Caco-2 (cell line): Measurements from ENCODE around the gene COL8A1. TPM values are rescaled to one million over a fixed set of nuclear protein-coding genes. Genes with fewer than 3 reads are reported as not detected.

Source experiments
- BruUV-seq: library from RNA; stranded (reverse); fragments of 400-500 nt; replicated peaks from 2 replicates; lab custom pipeline; 2021; lab: Mats Ljungman, UMichigan
- CTCF ChIA-PET: fragments of 300-600 bp; sonication (Branson Sonifier 250); formaldehyde crosslinking; loops from one replicate; lab custom pipeline; 2022; ENCODE audit warnings: antibody characterized with exemption; lab: Charles Lee
- POLR2A ChIA-PET: fragments of 300-600 bp; sonication (Branson Sonifier 250); formaldehyde crosslinking; loops from one replicate; lab custom pipeline; 2022; ENCODE audit warnings: antibody characterized with exemption; lab: Charles Lee
- DNase-seq, 2 experiments: peaks; one replicate each; pipeline versions ENCODE4 v3.0.0 to v3.0.0-alpha.2; 2020 to 2022
- H3K27me3 ChIP-seq: replicated peaks from 2 replicates; pipeline ENCODE4 v1.6.0; 2011; ENCODE audit warnings: low read length; ENCODE audit not compliant: control insufficient read depth, insufficient read depth
- H3K36me3 ChIP-seq: 2 replicates; pipeline ENCODE4 v1.5.1; 2011; ENCODE audit warnings: low read length; ENCODE audit not compliant: control insufficient read depth, insufficient read depth
- H3K4me1 ChIP-seq: fragments of 250-450 bp; sonication (Bioruptor Pico); 2 replicates; pipeline ENCODE4 v1.5.1; 2020; ENCODE audit warnings: mild to moderate bottlenecking
- H3K4me3 ChIP-seq: 2 replicates; pipeline ENCODE4 v1.5.1; 2011; ENCODE audit warnings: low read depth, mild to moderate bottlenecking, control low read depth, low read length
- H3K9me3 ChIP-seq: fragments of 250-450 bp; sonication (Bioruptor Pico); 2 replicates; pipeline ENCODE4 v1.5.1; 2020; ENCODE audit warnings: mild to moderate bottlenecking, moderate library complexity
- H3K27ac Mint-ChIP-seq: one replicate; pipeline ENCODE4 v1.8.0; 2022; ENCODE audit warnings: mixed read lengths; ENCODE audit not compliant: unreplicated experiment
- H3K27me3 Mint-ChIP-seq: one replicate; pipeline ENCODE4 v1.8.0; 2022; ENCODE audit warnings: mixed read lengths; ENCODE audit not compliant: insufficient read depth, unreplicated experiment
- H3K36me3 Mint-ChIP-seq: one replicate; pipeline ENCODE4 v1.8.0; 2022; ENCODE audit warnings: mild to moderate bottlenecking, mixed read lengths; ENCODE audit not compliant: insufficient read depth, unreplicated experiment
- H3K4me1 Mint-ChIP-seq: one replicate; pipeline ENCODE4 v1.8.0; 2022; ENCODE audit warnings: low read depth, mixed read lengths; ENCODE audit not compliant: unreplicated experiment
- H3K4me3 Mint-ChIP-seq: one replicate; pipeline ENCODE4 v1.8.0; 2022; ENCODE audit warnings: mild to moderate bottlenecking, moderate library complexity, mixed read lengths; ENCODE audit not compliant: unreplicated experiment
- H3K9me3 Mint-ChIP-seq: one replicate; pipeline ENCODE4 v1.8.0; 2022; ENCODE audit warnings: mixed read lengths; ENCODE audit not compliant: unreplicated experiment
- intact Hi-C: fragments of 100-400 bp; cut with micrococcal nuclease; formaldehyde crosslinking; loops from one replicate; pipeline ENCODE4 v1.10.0; 2022; ENCODE audit not compliant: unreplicated experiment
- total RNA-seq: library from RNA; stranded (reverse); gene quantifications from 2 replicates; pipeline ENCODE4 v1.2.3, GENCODE V29; 2022
- TF ChIP-seq, protein P1 (sequence below), 2 experiments: fragments of 200-600 bp in 1 of 2; IDR thresholded peaks; 1 replicate in 1 of 2; 2 replicates in 1 of 2; pipeline versions ENCODE4 v1.5.1 to v1.8.0; 2011 to 2022; ENCODE audit warnings: antibody characterized with exemption in 1 of 2, control low read depth in 1 of 2, inconsistent platforms in 1 of 2, low read depth in 1 of 2, low read length in 1 of 2, mild to moderate bottlenecking in 1 of 2, moderate library complexity in 1 of 2; ENCODE audit not compliant: insufficient read depth in 1 of 2, severe bottlenecking in 1 of 2, unreplicated experiment in 1 of 2

Gene COL8A1
- total RNA-seq, 1 experiment from 2014 or later = not detected

DNA sequence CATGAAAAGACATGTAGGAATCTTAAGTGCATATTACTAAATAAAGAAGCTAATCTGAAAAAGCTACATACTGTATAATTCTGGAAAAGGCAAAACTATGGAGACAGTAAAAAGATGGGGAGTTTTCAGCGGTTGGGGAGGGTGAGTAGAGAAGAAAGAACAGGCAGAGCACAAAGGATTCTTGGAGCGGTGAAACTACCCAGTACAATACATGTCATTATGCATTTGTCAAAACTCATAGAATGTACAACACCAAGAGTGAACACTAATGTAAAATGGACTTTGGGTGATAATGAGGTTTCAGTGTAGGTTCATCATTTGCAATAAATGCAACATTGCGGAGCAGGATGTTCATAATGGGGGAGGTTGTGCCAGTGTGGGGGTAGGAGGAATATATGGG is 133.8 kb downstream of the COL8A1 start:
- no peaks in the 10 kb centered on the region for H3K4me1 Mint-ChIP-seq
- peaks cover 15% of the 10 kb centered on the region for H3K27me3 Mint-ChIP-seq
- intact Hi-C loops = no loop called here
- DNase-seq = no peak
- H3K4me3 ChIP-seq = no peak overlapping the region
- no peaks in the 10 kb centered on the region for H3K27me3 ChIP-seq
- BruUV-seq = no TSS peak
- H3K9me3 ChIP-seq = no peaks in the 10 kb centered on the region
- H3K4me1 ChIP-seq = no peaks in the 10 kb centered on the region
- TF ChIP-seq, protein P1, sequence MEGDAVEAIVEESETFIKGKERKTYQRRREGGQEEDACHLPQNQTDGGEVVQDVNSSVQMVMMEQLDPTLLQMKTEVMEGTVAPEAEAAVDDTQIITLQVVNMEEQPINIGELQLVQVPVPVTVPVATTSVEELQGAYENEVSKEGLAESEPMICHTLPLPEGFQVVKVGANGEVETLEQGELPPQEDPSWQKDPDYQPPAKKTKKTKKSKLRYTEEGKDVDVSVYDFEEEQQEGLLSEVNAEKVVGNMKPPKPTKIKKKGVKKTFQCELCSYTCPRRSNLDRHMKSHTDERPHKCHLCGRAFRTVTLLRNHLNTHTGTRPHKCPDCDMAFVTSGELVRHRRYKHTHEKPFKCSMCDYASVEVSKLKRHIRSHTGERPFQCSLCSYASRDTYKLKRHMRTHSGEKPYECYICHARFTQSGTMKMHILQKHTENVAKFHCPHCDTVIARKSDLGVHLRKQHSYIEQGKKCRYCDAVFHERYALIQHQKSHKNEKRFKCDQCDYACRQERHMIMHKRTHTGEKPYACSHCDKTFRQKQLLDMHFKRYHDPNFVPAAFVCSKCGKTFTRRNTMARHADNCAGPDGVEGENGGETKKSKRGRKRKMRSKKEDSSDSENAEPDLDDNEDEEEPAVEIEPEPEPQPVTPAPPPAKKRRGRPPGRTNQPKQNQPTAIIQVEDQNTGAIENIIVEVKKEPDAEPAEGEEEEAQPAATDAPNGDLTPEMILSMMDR (IDR thresholded peaks at IDR 0.05; ENCODE audit: insufficient read depth in 1 of 2, low read depth in 1 of 2, low read length in 1 of 2, severe bottlenecking in 1 of 2, unreplicated experiment in 1 of 2) = no peak
- CTCF ChIA-PET = no interaction called here
- H3K36me3 ChIP-seq = no peaks in the 10 kb centered on the region
- H3K4me3 Mint-ChIP-seq = no peak overlapping the region
- no peak overlapping the region for H3K27ac Mint-ChIP-seq
- no peaks in the 10 kb centered on the region for H3K36me3 Mint-ChIP-seq
- POLR2A ChIA-PET = no interaction called here
- H3K9me3 Mint-ChIP-seq = no peaks in the 10 kb centered on the region

DNA sequence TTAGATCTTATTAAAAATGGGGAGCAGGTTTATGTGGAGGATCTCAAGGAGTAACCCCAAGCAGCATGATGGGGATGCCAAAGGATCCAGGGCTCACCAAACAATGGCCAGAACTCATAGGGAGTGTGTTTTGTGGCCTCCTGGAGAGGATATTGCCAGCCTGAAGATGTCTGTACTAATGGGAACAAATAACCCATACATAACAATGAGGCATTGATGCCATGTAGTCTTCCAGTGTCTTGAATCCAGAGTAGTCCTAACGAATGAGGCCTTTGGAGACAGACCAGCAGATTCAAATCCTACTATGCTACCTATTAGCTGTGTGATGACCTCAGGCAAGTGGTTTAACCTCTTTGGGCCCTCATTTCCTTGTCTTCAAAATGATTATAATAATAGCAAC is 134.3 kb downstream of the COL8A1 start:
- POLR2A ChIA-PET = no interaction called here
- H3K4me1 Mint-ChIP-seq = no peaks in the 10 kb centered on the region

DNA sequence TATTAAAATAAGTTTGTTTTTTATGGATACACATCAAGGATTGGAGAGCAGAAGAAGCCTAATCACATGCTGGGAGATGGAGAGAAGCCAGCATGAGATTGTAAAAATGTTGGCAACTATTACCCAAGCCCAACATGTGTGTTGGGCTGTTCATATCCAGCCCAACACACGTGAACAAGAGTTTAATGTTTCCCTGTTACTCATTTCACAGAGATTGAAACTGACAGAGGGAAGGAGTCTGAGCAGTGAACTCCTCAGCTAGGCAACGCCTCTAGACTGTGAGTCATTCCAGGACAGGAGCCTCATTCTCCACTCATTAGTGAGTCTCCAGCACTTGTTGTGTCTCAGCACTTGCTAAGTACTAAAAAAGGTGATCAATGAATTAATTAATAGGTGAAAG is 136.1 kb downstream of the COL8A1 start:
- H3K27ac Mint-ChIP-seq = no peak overlapping the region
- H3K27me3 Mint-ChIP-seq = peaks cover 14% of the 10 kb centered on the region
- intact Hi-C loops = no loop called here
- no TSS peak for BruUV-seq
- ChIA-PET POLR2A (no interaction called here), CTCF (no interaction called here)
- H3K9me3 Mint-ChIP-seq = no peaks in the 10 kb centered on the region
- no peak overlapping the region for H3K4me3 Mint-ChIP-seq
- no peaks in the 10 kb centered on the region for H3K4me1 Mint-ChIP-seq
- Histone ChIP-seq H3K9me3 (no peaks in the 10 kb centered on the region), H3K4me1 (no peaks in the 10 kb centered on the region), H3K27me3 (no peaks in the 10 kb centered on the region), H3K36me3 (no peaks in the 10 kb centered on the region), H3K4me3 (no peak overlapping the region)
- no peaks in the 10 kb centered on the region for H3K36me3 Mint-ChIP-seq
- TF ChIP-seq, protein P1 (IDR thresholded peaks at IDR 0.05; ENCODE audit: insufficient read depth in 1 of 2, low read depth in 1 of 2, low read length in 1 of 2, severe bottlenecking in 1 of 2, unreplicated experiment in 1 of 2) = no peak
- no peak for DNase-seq

More for the DNA sequence above, 134.3 kb downstream of the COL8A1 start:
- H3K9me3 Mint-ChIP-seq = no peaks in the 10 kb centered on the region
- no peak overlapping the region for H3K4me3 Mint-ChIP-seq
- no peak for DNase-seq
- no peaks in the 10 kb centered on the region for H3K36me3 Mint-ChIP-seq
- no TSS peak for BruUV-seq
- H3K4me3 ChIP-seq = no peak overlapping the region
- H3K27me3 ChIP-seq = no peaks in the 10 kb centered on the region
- H3K36me3 ChIP-seq = no peaks in the 10 kb centered on the region
- H3K27ac Mint-ChIP-seq = no peak overlapping the region
- no peaks in the 10 kb centered on the region for H3K9me3 ChIP-seq
- H3K27me3 Mint-ChIP-seq = peaks cover 14% of the 10 kb centered on the region
- intact Hi-C loops = no loop called here
- H3K4me1 ChIP-seq = no peaks in the 10 kb centered on the region
- TF ChIP-seq, protein P1 (IDR thresholded peaks at IDR 0.05; ENCODE audit: insufficient read depth in 1 of 2, low read depth in 1 of 2, low read length in 1 of 2, severe bottlenecking in 1 of 2, unreplicated experiment in 1 of 2) = no peak
- CTCF ChIA-PET = no interaction called here
